Spleen (tissue), 11 donors: ENCODE results near the gene ANKRD27. TPM values are rescaled to one million over a fixed set of nuclear protein-coding genes. Genes with fewer than 3 reads are reported as not detected.

ENCODE experiments used
- DNase-seq: peaks from one replicate; pipeline ENCODE4 v3.0.0-alpha.2; 2020
- H3K27ac ChIP-seq, 8 donors: fragments of 200-600 bp; sonication (generic) in 7 of 8; 1 replicate in 4 of 8; 2 replicates in 4 of 8; pipeline versions ENCODE4 v1.5.0 to v1.8.0; 2016 to 2021; ENCODE audit warnings: inconsistent platforms in 4 of 8, mild to moderate bottlenecking in 4 of 8, moderate library complexity in 1 of 8
- H3K27me3 ChIP-seq, 7 donors: fragments of 200-600 bp; sonication (generic) in 6 of 7; replicated peaks in 1 of 7; 1 replicate in 4 of 7; 2 replicates in 3 of 7; pipeline versions ENCODE4 v1.5.0 to v1.8.0; 2016 to 2021; ENCODE audit warnings: inconsistent platforms in 3 of 7, mild to moderate bottlenecking in 1 of 7
- H3K36me3 ChIP-seq, 6 donors: fragments of 200-600 bp; sonication (generic) in 5 of 6; 1 replicate in 4 of 6; 2 replicates in 2 of 6; pipeline versions ENCODE4 v1.5.0 to v1.8.0; 2016 to 2021; ENCODE audit warnings: inconsistent platforms in 2 of 6
- H3K4me1 ChIP-seq, 6 donors: fragments of 200-600 bp; sonication (generic) in 5 of 6; 1 replicate in 3 of 6; 2 replicates in 3 of 6; pipeline versions ENCODE4 v1.5.0 to v1.8.0; 2016 to 2021; ENCODE audit warnings: inconsistent platforms in 3 of 6
- H3K4me3 ChIP-seq, 8 donors: fragments of 200-600 bp; sonication (generic) in 7 of 8; 1 replicate in 4 of 8; 2 replicates in 4 of 8; pipeline versions ENCODE4 v1.5.0 to v1.8.0; 2016 to 2021; ENCODE audit warnings: inconsistent platforms in 4 of 8, mild to moderate bottlenecking in 4 of 8, moderate library complexity in 2 of 8
- H3K9me3 ChIP-seq, 8 donors: fragments of 200-600 bp; sonication (generic) in 7 of 8; 1 replicate in 4 of 8; 2 replicates in 4 of 8; pipeline versions ENCODE4 v1.5.0 to v1.8.0; 2016 to 2021; ENCODE audit warnings: inconsistent platforms in 4 of 8
- POLR2A ChIP-seq, 3 donors: fragments of 450-650 bp; IDR thresholded peaks; one replicate each; pipeline ENCODE4 v1.5.1; 2017; ENCODE audit warnings: antibody characterized with exemption in 3 of 3, mild to moderate bottlenecking in 1 of 3
- POLR2AphosphoS5 ChIP-seq, 3 donors: sonication (generic); formaldehyde crosslinking; IDR thresholded peaks; one replicate each; pipeline ENCODE4 v1.5.1; 2017; ENCODE audit warnings: antibody characterized with exemption in 3 of 3
- WGBS, 5 donors: extraction: QIAGEN DNeasy Blood & Tissue Kit in 3 of 5; methylation state at CpG; one replicate each; pipeline versions ENCODE4 v1.1.5 to v1.1.7; 2013 to 2018; 5-methylcytosine and 5-hydroxymethylcytosine counted together
- intact Hi-C: fragments of 100-400 bp; cut with DNase I; formaldehyde crosslinking; loops from one replicate; pipeline ENCODE4 v1.15.0; 2023; ENCODE audit warnings: low total_unique reads
- polyA plus RNA-seq, 3 donors: library from polyadenylated mRNA; stranded (reverse); fragments of 200-250 nt; gene quantifications; one replicate each; pipeline ENCODE4 v1.2.1, GENCODE V29; 2013
- total RNA-seq, 7 donors: library from RNA; depleted of rRNA in 3 of 7; stranded (reverse); fragments of >200 nt in 3 of 7; fragmentation: NEBNext Ultra II Directional in 4 of 7; extraction: Animal tissue kit (Norgen Biotek cat#: 25700) in 4 of 7; gene quantifications; one replicate each; pipeline versions ENCODE4 v1.1.0 to v1.2.1, GENCODE V29; 2016 to 2021
- TF ChIP-seq, protein P1 (sequence below), 11 experiments: fragments of 200-600 bp in 7 of 11; fragments of 450-650 bp in 4 of 11; sonication (generic) in 4 of 11; IDR thresholded peaks in 8 of 11; conservative IDR thresholded peaks in 3 of 11; 1 replicate in 7 of 11; 2 replicates in 4 of 11; pipeline versions ENCODE4 v1.4.0 to v1.8.0; 2016 to 2021; ENCODE audit warnings: antibody characterized with exemption in 11 of 11, inconsistent platforms in 4 of 11, mild to moderate bottlenecking in 1 of 11
- donor health status: healthy with polysubstance abuse.
- donor health status: DM: no; HTN: no; CAD: no; lungs with moderate emphysema.
- donor health status: DM: no; HTN: no; CAD: no.
- donor health status: Bipolar disorder and iron deficiency.
- donor health status: healthy.
- donor health status: DM: no; HTN: no; CAD: no.
- donor health status: DM: yes; HTN: yes; CAD: no.

Gene ANKRD27
- total and polyA plus RNA-seq, 10 donors: 6.5 to 31.7 (median 28.2) TPM

DNA sequence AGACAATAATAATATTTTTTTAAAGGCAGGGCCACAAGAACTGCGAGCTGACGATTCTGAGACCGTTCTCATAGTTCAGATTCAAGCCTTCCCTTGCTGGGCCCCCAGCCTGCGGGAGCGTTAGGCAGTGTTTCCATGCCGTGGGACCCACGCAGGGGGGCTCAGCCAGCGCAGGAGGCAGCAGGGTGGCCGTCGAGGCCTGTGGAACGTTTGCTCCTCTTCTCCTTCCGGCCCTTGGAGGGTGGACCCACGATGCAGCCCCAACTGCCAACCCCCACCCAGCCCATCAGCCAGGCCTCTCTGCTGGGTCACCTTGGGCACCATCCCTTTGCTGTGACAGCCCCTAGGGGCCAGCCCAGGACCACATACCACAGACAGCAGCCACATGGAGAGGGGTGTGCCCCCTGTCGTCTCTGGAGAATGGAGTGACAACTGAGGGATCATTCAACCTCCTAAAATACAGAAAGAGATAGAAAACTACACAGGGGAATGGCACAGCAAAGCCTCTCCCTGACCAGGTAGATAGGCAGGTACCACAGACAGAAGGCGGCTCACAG is 47.2 kb downstream of the ANKRD27 start:
- Histone ChIP-seq H3K4me1 (no peaks in the 10 kb centered on the region), H3K4me3 (no peak overlapping the region), H3K27me3 (no peaks in the 10 kb centered on the region), H3K27ac (no peak overlapping the region), H3K9me3 (no peaks in the 10 kb centered on the region), H3K36me3 (peaks cover 0 to 100% (median 76%) of the 10 kb centered on the region in 6 donors)
- no peak for TF ChIP-seq POLR2A (IDR thresholded peaks at IDR 0.05)
- peak in 1 of 3 donors; percentile 20 for TF ChIP-seq POLR2AphosphoS5 (IDR thresholded peaks at IDR 0.05)
- DNase-seq: no peak
- WGBS, 5 donors: 90 to 95% (median 93%) methylated on average over 14 to 15 of the region's 15 CpGs
- intact Hi-C loops: no loop called here

DNA sequence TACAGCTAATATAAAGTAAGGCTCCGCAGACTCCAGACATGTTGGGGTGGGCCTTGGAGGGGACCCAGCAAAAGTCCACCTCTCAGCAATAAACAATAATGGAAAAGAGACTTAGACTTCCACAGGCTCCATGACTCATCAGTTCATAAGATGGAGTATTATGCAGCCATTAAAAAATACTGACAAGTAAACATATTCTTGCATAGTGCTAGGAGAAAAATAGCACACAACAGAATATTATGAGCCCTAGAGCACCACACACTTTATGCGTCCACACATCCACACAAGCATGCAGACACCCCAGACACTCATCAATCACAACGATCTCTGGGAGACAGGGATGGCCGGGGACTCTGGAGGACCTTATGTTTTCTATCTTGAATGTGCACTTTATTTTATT is 48.0 kb downstream of the ANKRD27 start:
- 93 to 99% (median 97%) methylated on average over 4 of the region's 4 CpGs for WGBS, 5 donors

DNA sequence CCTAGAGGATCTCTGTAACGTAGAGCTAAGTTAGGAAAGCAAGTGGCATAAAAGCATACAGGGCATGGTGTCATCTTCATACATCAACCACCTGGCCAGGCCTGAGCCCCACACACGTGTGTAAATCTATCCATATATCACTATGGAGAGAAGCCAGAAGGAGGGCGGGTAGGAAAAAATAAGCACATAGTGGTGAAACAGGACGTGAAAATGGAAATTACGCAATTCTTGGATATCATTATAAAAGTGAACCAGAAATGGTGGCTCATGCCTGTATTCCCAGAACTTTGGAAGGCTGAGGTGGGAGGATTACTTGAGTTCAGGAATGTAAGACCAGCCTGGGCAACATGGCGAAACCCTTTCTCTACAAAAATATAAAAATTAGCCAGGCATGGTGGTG is 50.6 kb downstream of the ANKRD27 start:
- H3K4me1 ChIP-seq: no peaks in the 10 kb centered on the region
- no peaks in the 10 kb centered on the region for H3K9me3 ChIP-seq
- H3K36me3 ChIP-seq: peaks cover 0 to 100% (median 85%) of the 10 kb centered on the region in 6 donors
- H3K27me3 ChIP-seq: no peaks in the 10 kb centered on the region
- no peak overlapping the region for H3K4me3 ChIP-seq
- intact Hi-C loops: no loop called here
- no peak overlapping the region for H3K27ac ChIP-seq
- TF ChIP-seq, protein P1, sequence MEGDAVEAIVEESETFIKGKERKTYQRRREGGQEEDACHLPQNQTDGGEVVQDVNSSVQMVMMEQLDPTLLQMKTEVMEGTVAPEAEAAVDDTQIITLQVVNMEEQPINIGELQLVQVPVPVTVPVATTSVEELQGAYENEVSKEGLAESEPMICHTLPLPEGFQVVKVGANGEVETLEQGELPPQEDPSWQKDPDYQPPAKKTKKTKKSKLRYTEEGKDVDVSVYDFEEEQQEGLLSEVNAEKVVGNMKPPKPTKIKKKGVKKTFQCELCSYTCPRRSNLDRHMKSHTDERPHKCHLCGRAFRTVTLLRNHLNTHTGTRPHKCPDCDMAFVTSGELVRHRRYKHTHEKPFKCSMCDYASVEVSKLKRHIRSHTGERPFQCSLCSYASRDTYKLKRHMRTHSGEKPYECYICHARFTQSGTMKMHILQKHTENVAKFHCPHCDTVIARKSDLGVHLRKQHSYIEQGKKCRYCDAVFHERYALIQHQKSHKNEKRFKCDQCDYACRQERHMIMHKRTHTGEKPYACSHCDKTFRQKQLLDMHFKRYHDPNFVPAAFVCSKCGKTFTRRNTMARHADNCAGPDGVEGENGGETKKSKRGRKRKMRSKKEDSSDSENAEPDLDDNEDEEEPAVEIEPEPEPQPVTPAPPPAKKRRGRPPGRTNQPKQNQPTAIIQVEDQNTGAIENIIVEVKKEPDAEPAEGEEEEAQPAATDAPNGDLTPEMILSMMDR (IDR thresholded peaks at IDR 0.05 in 8 of 11, conservative IDR thresholded peaks at IDR 0.05 in 3 of 11): no peak
- no peak for TF ChIP-seq POLR2A (IDR thresholded peaks at IDR 0.05)
- TF ChIP-seq POLR2AphosphoS5 (IDR thresholded peaks at IDR 0.05): no peak
- no peak for DNase-seq
- 76 to 95% (median 84%) methylated on average over 6 of the region's 6 CpGs for WGBS, 5 donors

More for the DNA sequence above, 48.0 kb downstream of the ANKRD27 start:
- peaks cover 0 to 100% (median 82%) of the 10 kb centered on the region in 6 donors for H3K36me3 ChIP-seq
- TF ChIP-seq, protein P1 (IDR thresholded peaks at IDR 0.05 in 8 of 11, conservative IDR thresholded peaks at IDR 0.05 in 3 of 11): no peak
- TF ChIP-seq POLR2A (IDR thresholded peaks at IDR 0.05): no peak
- no peak for TF ChIP-seq POLR2AphosphoS5 (IDR thresholded peaks at IDR 0.05)
- H3K9me3 ChIP-seq: no peaks in the 10 kb centered on the region
- H3K4me1 ChIP-seq: no peaks in the 10 kb centered on the region
- H3K27ac ChIP-seq: no peak overlapping the region
- DNase-seq: no peak
- no peaks in the 10 kb centered on the region for H3K27me3 ChIP-seq
- intact Hi-C loops: no loop called here
- H3K4me3 ChIP-seq: no peak overlapping the region

DNA sequence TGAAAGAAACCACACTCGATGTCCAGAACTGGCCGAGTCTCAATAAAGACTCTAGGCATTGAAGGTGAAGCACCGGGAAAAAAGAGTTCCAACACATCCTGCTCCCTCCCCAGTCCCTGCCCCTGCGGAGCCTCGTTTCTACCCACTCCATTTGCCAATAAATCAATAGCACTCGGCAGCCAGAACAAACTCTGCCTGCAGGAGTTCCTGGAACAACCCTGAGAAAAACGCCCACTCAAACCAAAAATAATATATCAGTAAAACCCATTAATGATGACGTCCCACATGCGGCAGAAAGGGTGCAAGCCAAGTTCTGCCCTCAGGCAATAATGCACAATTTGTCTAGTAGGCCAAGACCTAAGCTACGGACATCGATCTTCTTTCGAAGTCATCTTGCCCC is 53.0 kb downstream of the ANKRD27 start:
- no peak for DNase-seq
- Histone ChIP-seq H3K36me3 (peaks cover 0 to 100% (median 91%) of the 10 kb centered on the region in 6 donors), H3K9me3 (no peaks in the 10 kb centered on the region), H3K27ac (no peak overlapping the region), H3K4me1 (no peaks in the 10 kb centered on the region), H3K4me3 (no peak overlapping the region), H3K27me3 (no peaks in the 10 kb centered on the region)
- intact Hi-C loops: no loop called here
- WGBS, 5 donors: 83 to 88% (median 85%) methylated on average over 12 of the region's 12 CpGs
- TF ChIP-seq, protein P1 (IDR thresholded peaks at IDR 0.05 in 8 of 11, conservative IDR thresholded peaks at IDR 0.05 in 3 of 11): no peak
- no peak for TF ChIP-seq POLR2AphosphoS5 (IDR thresholded peaks at IDR 0.05)
- TF ChIP-seq POLR2A (IDR thresholded peaks at IDR 0.05): no peak
